ENCODE measurements around the gene SHD.

DNA sequence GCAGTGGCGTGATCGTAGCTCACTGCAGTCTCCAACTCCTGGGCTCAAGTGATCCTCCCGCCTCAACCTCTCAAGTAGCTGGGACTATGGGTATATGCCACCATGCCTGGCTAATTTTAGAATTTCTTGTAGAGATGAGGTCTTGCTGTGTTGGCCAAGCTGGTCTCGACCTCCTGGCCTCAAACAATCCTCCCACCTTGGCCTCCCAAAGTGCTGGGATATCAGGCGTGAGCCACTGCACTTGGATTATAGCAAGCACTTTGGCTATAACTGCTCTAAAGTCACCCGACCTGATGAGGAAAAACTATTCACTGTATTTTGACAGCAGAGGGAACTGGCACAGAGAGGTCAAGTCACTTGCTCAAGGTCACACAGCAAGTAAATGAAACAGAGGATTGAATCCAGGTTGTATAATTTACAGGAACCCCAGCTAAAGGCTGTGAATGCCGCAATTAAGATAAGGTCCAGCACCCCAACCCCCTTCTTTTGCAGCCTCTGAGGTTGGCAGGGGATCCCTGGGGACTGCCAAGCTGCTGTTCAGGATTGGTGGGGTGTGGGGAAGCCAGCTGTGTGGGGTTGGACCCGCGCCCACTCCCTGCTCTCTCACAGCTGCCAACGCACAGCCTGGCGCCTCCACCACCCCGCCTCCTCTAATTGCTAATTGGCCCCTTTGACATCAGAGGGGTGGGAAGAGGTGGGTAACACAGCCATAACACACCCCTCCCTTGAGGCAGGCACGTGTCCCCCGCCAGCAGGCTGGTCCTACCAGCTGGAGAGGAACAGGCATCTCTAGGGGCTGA is 17.1 kb downstream of the SHD start:
- TF ChIP-seq CTCF (IDR thresholded peaks at IDR 0.05): no peak
- no peak for TF ChIP-seq POLR2A (IDR thresholded peaks at IDR 0.05)

Data from testis (tissue), 2 donors.